ENCODE results near the gene FXYD7.

DNA sequence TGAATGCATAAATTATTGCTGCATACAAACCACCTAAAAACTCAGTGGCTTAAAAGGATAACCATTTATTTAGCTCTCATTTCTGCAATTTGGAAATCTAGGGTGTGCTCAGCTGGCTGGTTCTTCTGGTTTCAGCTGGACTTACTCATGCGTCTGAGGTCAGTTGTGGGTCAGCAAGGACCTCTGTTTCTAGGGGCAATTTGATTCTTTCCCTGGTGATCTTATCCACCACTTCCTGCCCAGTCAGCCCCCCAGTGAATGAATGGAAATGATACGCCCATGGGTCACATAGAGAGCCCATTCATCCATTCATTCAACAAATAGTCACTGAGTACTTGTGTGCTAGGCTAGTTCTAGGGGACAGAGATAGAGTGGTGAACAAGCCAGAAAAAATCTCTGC, 21.4 kb downstream of the FXYD7 start:
- TF ChIP-seq, protein P1, sequence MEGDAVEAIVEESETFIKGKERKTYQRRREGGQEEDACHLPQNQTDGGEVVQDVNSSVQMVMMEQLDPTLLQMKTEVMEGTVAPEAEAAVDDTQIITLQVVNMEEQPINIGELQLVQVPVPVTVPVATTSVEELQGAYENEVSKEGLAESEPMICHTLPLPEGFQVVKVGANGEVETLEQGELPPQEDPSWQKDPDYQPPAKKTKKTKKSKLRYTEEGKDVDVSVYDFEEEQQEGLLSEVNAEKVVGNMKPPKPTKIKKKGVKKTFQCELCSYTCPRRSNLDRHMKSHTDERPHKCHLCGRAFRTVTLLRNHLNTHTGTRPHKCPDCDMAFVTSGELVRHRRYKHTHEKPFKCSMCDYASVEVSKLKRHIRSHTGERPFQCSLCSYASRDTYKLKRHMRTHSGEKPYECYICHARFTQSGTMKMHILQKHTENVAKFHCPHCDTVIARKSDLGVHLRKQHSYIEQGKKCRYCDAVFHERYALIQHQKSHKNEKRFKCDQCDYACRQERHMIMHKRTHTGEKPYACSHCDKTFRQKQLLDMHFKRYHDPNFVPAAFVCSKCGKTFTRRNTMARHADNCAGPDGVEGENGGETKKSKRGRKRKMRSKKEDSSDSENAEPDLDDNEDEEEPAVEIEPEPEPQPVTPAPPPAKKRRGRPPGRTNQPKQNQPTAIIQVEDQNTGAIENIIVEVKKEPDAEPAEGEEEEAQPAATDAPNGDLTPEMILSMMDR (optimal IDR thresholded peaks at IDR 0.05 in 1 of 3, IDR thresholded peaks at IDR 0.05 in 1 of 3, conservative IDR thresholded peaks at IDR 0.05 in 1 of 3; ENCODE audit: extremely low read depth in 1 of 3, insufficient read depth in 2 of 3, low read length in 3 of 3): no peak
- no peak for TF ChIP-seq EZH2 (IDR thresholded peaks at IDR 0.05; ENCODE audit: low read length)
